Liver (tissue), 9 donors: Measurements from ENCODE around the gene DHRS1. TPM values are rescaled to one million over a fixed set of nuclear protein-coding genes. Genes with fewer than 3 reads are reported as not detected.

ENCODE experiments used
- DNase-seq: peaks from one replicate; pipeline ENCODE4 v3.0.0-alpha.2; 2017; ENCODE audit warnings: low spot score
- H3K27ac ChIP-seq, 2 donors: one replicate each; pipeline ENCODE4 v1.7.0; 2013; ENCODE audit warnings: inconsistent platforms in 2 of 2, low read length in 2 of 2, control low read depth in 1 of 2, low read depth in 1 of 2, mild to moderate bottlenecking in 1 of 2
- H3K27me3 ChIP-seq, 4 donors: one replicate each; pipeline versions ENCODE4 v1.6.1 to v1.7.0; 2013; ENCODE audit warnings: low read length in 3 of 4, inconsistent platforms in 1 of 4, mild to moderate bottlenecking in 1 of 4, moderate library complexity in 1 of 4; ENCODE audit not compliant: control insufficient read depth in 4 of 4, insufficient read depth in 4 of 4
- H3K36me3 ChIP-seq, 4 donors: one replicate each; pipeline versions ENCODE4 v1.6.1 to v1.7.0; 2013; ENCODE audit warnings: low read length in 3 of 4, mild to moderate bottlenecking in 3 of 4, low read depth in 1 of 4, moderate library complexity in 1 of 4; ENCODE audit not compliant: control insufficient read depth in 4 of 4, insufficient read depth in 3 of 4
- H3K4me1 ChIP-seq, 4 donors: one replicate each; pipeline versions ENCODE4 v1.6.1 to v1.7.0; 2013; ENCODE audit warnings: low read length in 3 of 4, mild to moderate bottlenecking in 3 of 4, moderate library complexity in 1 of 4; ENCODE audit not compliant: control insufficient read depth in 4 of 4, insufficient read depth in 4 of 4
- H3K4me3 ChIP-seq, 3 donors: one replicate each; pipeline versions ENCODE4 v1.6.1 to v1.7.0; 2013; ENCODE audit warnings: low read length in 3 of 3, control low read depth in 1 of 3, low read depth in 1 of 3, mild to moderate bottlenecking in 1 of 3
- H3K9ac ChIP-seq, 2 donors: one replicate each; pipeline ENCODE4 v1.7.0; 2013; ENCODE audit warnings: low read length in 2 of 2, mild to moderate bottlenecking in 2 of 2, moderate library complexity in 2 of 2, control low read depth in 1 of 2, low read depth in 1 of 2
- H3K9me3 ChIP-seq, 4 donors: one replicate each; pipeline versions ENCODE4 v1.6.1 to v1.7.0; 2013; ENCODE audit warnings: low read length in 3 of 4; ENCODE audit not compliant: control insufficient read depth in 4 of 4
- ATF3 ChIP-seq: IDR thresholded peaks from 2 replicates; pipeline ENCODE4 v1.6.1; 2016; ENCODE audit warnings: antibody characterized with exemption
- CTCF ChIP-seq: fragments of 150-350 bp; IDR thresholded peaks from 2 replicates; pipeline ENCODE4 v1.5.1; 2017; ENCODE audit warnings: improper control_type of control experiment, low read depth, low read length; ENCODE audit not compliant: missing input control
- EGR1 ChIP-seq, 2 donors: IDR thresholded peaks; 2 replicates each; pipeline ENCODE4 v1.6.1; 2016 to 2018; ENCODE audit warnings: antibody characterized with exemption in 2 of 2, low read depth in 2 of 2
- FOXA1 ChIP-seq: IDR thresholded peaks from 2 replicates; pipeline ENCODE4 v1.6.1; 2016; ENCODE audit warnings: antibody characterized with exemption
- FOXA2 ChIP-seq: IDR thresholded peaks from 2 replicates; pipeline ENCODE4 v1.6.1; 2016; ENCODE audit warnings: antibody characterized with exemption
- GABPA ChIP-seq, 2 donors: IDR thresholded peaks in 1 of 2; conservative IDR thresholded peaks in 1 of 2; 2 replicates each; pipeline ENCODE4 v1.6.1; 2016; ENCODE audit warnings: antibody characterized with exemption in 2 of 2, mild to moderate bottlenecking in 1 of 2, moderate library complexity in 1 of 2
- HNF4G ChIP-seq: IDR thresholded peaks from 2 replicates; pipeline ENCODE4 v1.6.1; 2016; ENCODE audit warnings: antibody characterized with exemption
- JUND ChIP-seq, 2 donors: IDR thresholded peaks; 2 replicates each; pipeline ENCODE4 v1.6.1; 2016; ENCODE audit warnings: antibody characterized with exemption in 2 of 2
- NR2F2 ChIP-seq: IDR thresholded peaks from 2 replicates; pipeline ENCODE4 v1.6.1; 2016; ENCODE audit warnings: antibody characterized with exemption
- RAD21 ChIP-seq, 2 donors: IDR thresholded peaks; 2 replicates each; pipeline ENCODE4 v1.6.1; 2016; ENCODE audit warnings: antibody characterized with exemption in 2 of 2, mild to moderate bottlenecking in 2 of 2
- REST ChIP-seq: IDR thresholded peaks from 2 replicates; pipeline ENCODE4 v1.6.1; 2016; ENCODE audit warnings: antibody characterized with exemption, mild to moderate bottlenecking
- RXRA ChIP-seq, 2 donors: IDR thresholded peaks; 2 replicates each; pipeline ENCODE4 v1.6.1; 2017 to 2018; ENCODE audit warnings: antibody characterized with exemption in 2 of 2, mild to moderate bottlenecking in 1 of 2
- SP1 ChIP-seq: IDR thresholded peaks from 2 replicates; pipeline ENCODE4 v1.6.1; 2018; ENCODE audit warnings: antibody characterized with exemption, mild to moderate bottlenecking
- TAF1 ChIP-seq: conservative IDR thresholded peaks from 2 replicates; pipeline ENCODE4 v1.6.1; 2016; ENCODE audit warnings: antibody characterized with exemption, mild to moderate bottlenecking
- YY1 ChIP-seq: IDR thresholded peaks from 2 replicates; pipeline ENCODE4 v1.6.1; 2016; ENCODE audit warnings: antibody characterized with exemption, mild to moderate bottlenecking
- ZBTB33 ChIP-seq: IDR thresholded peaks from 2 replicates; pipeline ENCODE4 v1.6.1; 2016; ENCODE audit warnings: antibody characterized with exemption
- WGBS: extraction: QIAGEN DNeasy Blood & Tissue Kit; methylation state at CpG from one replicate; pipeline ENCODE4 v1.1.7; 2013; 5-methylcytosine and 5-hydroxymethylcytosine counted together
- polyA plus RNA-seq, 2 donors: library from polyadenylated mRNA; stranded (reverse) in 1 of 2; unstranded in 1 of 2; fragments of 200-250 nt in 1 of 2; fragments of >200 nt in 1 of 2; fragmentation: Nextera tagmentation in 1 of 2; extraction: Ambion mirVana in 1 of 2; gene quantifications; one replicate each; pipeline versions ENCODE4 v1.2.1 to v1.2.3, GENCODE V29; 2013 to 2015
- total RNA-seq, 2 donors: library from RNA; depleted of rRNA; stranded (reverse); fragments of >200 nt; gene quantifications; one replicate each; pipeline ENCODE4 v1.2.3, GENCODE V29; 2014
- donor health status: healthy.
- donor health status: healthy.
- donor health status: healthy.
- donor health status: healthy.
- donor health status: healthy.

Gene DHRS1
- total and polyA plus RNA-seq, 4 donors = 30.3 to 84.9 (median 50.2) TPM

GRCh38 chr14:24283796-24284460 lies 15.7 kb downstream of the DHRS1 start:
- no peak for DNase-seq
- Histone ChIP-seq H3K4me1 (peaks cover 0 to 9% (median 6%) of the 10 kb centered on the region in 4 donors), H3K9me3 (no peaks in the 10 kb centered on the region), H3K27ac (no peak overlapping the region), H3K4me3 (no peak overlapping the region), H3K9ac (no peak overlapping the region), H3K27me3 (no peaks in the 10 kb centered on the region), H3K36me3 (no peaks in the 10 kb centered on the region)
- 94% methylated on average over 5 of the region's 5 CpGs for WGBS
- TF ChIP-seq YY1 = no peak
- no peak for TF ChIP-seq SP1
- no peak for TF ChIP-seq FOXA2
- no peak for TF ChIP-seq JUND (IDR thresholded peaks at IDR 0.05)
- TF ChIP-seq RAD21 (IDR thresholded peaks at IDR 0.05) = no peak
- no peak for TF ChIP-seq ATF3
- TF ChIP-seq HNF4G = no peak
- TF ChIP-seq CTCF = no peak
- no peak for TF ChIP-seq RXRA (IDR thresholded peaks at IDR 0.05)
- no peak for TF ChIP-seq FOXA1
- no peak for TF ChIP-seq ZBTB33
- TF ChIP-seq EGR1 (IDR thresholded peaks at IDR 0.05; ENCODE audit: low read depth in 2 of 2) = no peak
- no peak for TF ChIP-seq REST

GRCh38 chr14:24282736-24283135 lies 16.8 kb downstream of the DHRS1 start:
- DNase-seq = no peak
- Histone ChIP-seq H3K27me3 (no peaks in the 10 kb centered on the region), H3K4me1 (peaks cover 0 to 9% (median 7%) of the 10 kb centered on the region in 4 donors), H3K4me3 (no peak overlapping the region), H3K9me3 (no peaks in the 10 kb centered on the region), H3K9ac (no peak overlapping the region), H3K36me3 (no peaks in the 10 kb centered on the region), H3K27ac (no peak overlapping the region)
- WGBS = 82% methylated on average over 3 of the region's 3 CpGs
- TF ChIP-seq RAD21 (IDR thresholded peaks at IDR 0.05) = no peak
- TF ChIP-seq ZBTB33 = no peak
- no peak for TF ChIP-seq GABPA (IDR thresholded peaks at IDR 0.05 in 1 of 2, conservative IDR thresholded peaks at IDR 0.05 in 1 of 2)
- no peak for TF ChIP-seq FOXA1
- no peak for TF ChIP-seq REST
- TF ChIP-seq NR2F2 = no peak
- TF ChIP-seq EGR1 (IDR thresholded peaks at IDR 0.05; ENCODE audit: low read depth in 2 of 2) = no peak
- TF ChIP-seq SP1 = no peak
- no peak for TF ChIP-seq TAF1
- no peak for TF ChIP-seq YY1
- no peak for TF ChIP-seq ATF3
- TF ChIP-seq HNF4G = no peak
